Smooth muscle cell (in vitro differentiated cells): ENCODE data around the gene GALR2. TPM values are rescaled to one million over a fixed set of nuclear protein-coding genes. Genes with fewer than 3 reads are reported as not detected.

Experiments used
- DNase-seq: peaks from one replicate; lab custom pipeline; 2025; ENCODE audit not compliant: unreplicated experiment; lab: John Stamatoyannopoulos, UW
- H2AFZ ChIP-seq: fragments of 200-600 bp; sonication (generic); 2 replicates; pipeline ENCODE4 v1.6.0; 2016; ENCODE audit warnings: antibody characterized with exemption, low read depth, mild to moderate bottlenecking
- H3F3A ChIP-seq: fragments of 200-600 bp; sonication (generic); 2 replicates; pipeline ENCODE4 v1.6.0; 2017; ENCODE audit warnings: antibody characterized with exemption, low read depth
- H3K27ac ChIP-seq: fragments of 200-600 bp; sonication (generic); 2 replicates; pipeline ENCODE4 v1.5.1; 2016; ENCODE audit warnings: low read depth, mild to moderate bottlenecking
- H3K27me3 ChIP-seq: fragments of 200-600 bp; sonication (generic); 2 replicates; pipeline ENCODE4 v1.6.1; 2016; ENCODE audit warnings: low read depth, mild to moderate bottlenecking
- H3K36me3 ChIP-seq: fragments of 200-600 bp; sonication (generic); 2 replicates; pipeline ENCODE4 v1.5.1; 2016; ENCODE audit warnings: low read depth
- H3K4me1 ChIP-seq: fragments of 200-600 bp; sonication (generic); 2 replicates; pipeline ENCODE4 v1.5.1; 2016; ENCODE audit warnings: low read depth
- H3K4me2 ChIP-seq: fragments of 200-600 bp; sonication (generic); 2 replicates; pipeline ENCODE4 v1.6.0; 2016; ENCODE audit warnings: mild to moderate bottlenecking
- H3K4me3 ChIP-seq: fragments of 200-600 bp; sonication (generic); 2 replicates; pipeline ENCODE4 v1.5.1; 2016; ENCODE audit warnings: mild to moderate bottlenecking
- H3K79me2 ChIP-seq: fragments of 200-600 bp; sonication (generic); 2 replicates; pipeline ENCODE4 v1.6.0; 2016; ENCODE audit warnings: low read depth, mild to moderate bottlenecking
- H3K9ac ChIP-seq: fragments of 200-600 bp; sonication (generic); 2 replicates; pipeline ENCODE4 v1.6.0; 2016; ENCODE audit warnings: low read depth
- H3K9me3 ChIP-seq: fragments of 200-600 bp; sonication (generic); replicated peaks from 2 replicates; pipeline ENCODE4 v1.5.1; 2016; ENCODE audit warnings: low read depth
- H4K20me1 ChIP-seq: fragments of 200-600 bp; sonication (generic); 2 replicates; pipeline ENCODE4 v1.6.0; 2016; ENCODE audit warnings: low read depth
- CTCF ChIP-seq: fragments of 200-600 bp; sonication (generic); IDR thresholded peaks from 2 replicates; pipeline ENCODE4 v1.5.1; 2017; ENCODE audit warnings: borderline replicate concordance, mild to moderate bottlenecking, antibody characterized with exemption; ENCODE audit not compliant: insufficient read depth, poor library complexity, severe bottlenecking
- WGBS: methylation state at CpG from one replicate; pipeline ENCODE4 v1.1.7; 2016; ENCODE audit warnings: low lambda C conversion rate; 5-methylcytosine and 5-hydroxymethylcytosine counted together
- polyA plus RNA-seq: library from polyadenylated mRNA; unstranded; fragments of >200 nt; fragmentation: Nextera tagmentation; extraction: Ambion mirVana; gene quantifications from 2 replicates; pipeline ENCODE4 v1.2.1, GENCODE V29; 2016
- total RNA-seq: library from RNA; depleted of rRNA; stranded (reverse); fragments of >200 nt; gene quantifications from 2 replicates; pipeline ENCODE4 v1.2.3, GENCODE V29; 2014

GALR2 gene
- not detected in 2 replicates for total RNA-seq
- 0.17 TPM in 1 of 2 replicates, not detected in the other for polyA plus RNA-seq

GRCh38 chr17:76074390-76075363 is at the start of gene GALR2:
GALR2 (plus strand) TSS chr17:76074781; CDS start chr17:76074884, 103 bp downstream.
- Histone ChIP-seq H3K36me3 (no peaks in the 10 kb centered on the region), H3K9ac (no peak within 1 kb of the TSS), H3K4me2 (peak within 1 kb of the TSS; percentile 54), H3F3A (no peaks in the 10 kb centered on the region), H2AFZ (no peak within 1 kb of the TSS), H3K79me2 (peaks cover 27% of the 10 kb centered on the region), H3K27me3 (peaks cover 64% of the 10 kb centered on the region), H3K4me3 (no peak within 1 kb of the TSS), H3K9me3 (no peaks in the 10 kb centered on the region), H3K4me1 (peaks cover 19% of the 10 kb centered on the region), H3K27ac (no peak within 1 kb of the TSS), H4K20me1 (peaks cover 22% of the 10 kb centered on the region)
- no peak for TF ChIP-seq CTCF
- no peak for DNase-seq
- 5% methylated on average over 81 of the region's 92 CpGs for WGBS

- Histone ChIP-seq H2AFZ (no peak overlapping the region), H3K79me2 (no peaks in the 10 kb centered on the region), H3K4me3 (no peak overlapping the region), H3K9ac (no peak overlapping the region), H3K27me3 (no peaks in the 10 kb centered on the region), H3K4me2 (no peak overlapping the region), H3K9me3 (no peaks in the 10 kb centered on the region), H3K27ac (no peak overlapping the region), H4K20me1 (no peaks in the 10 kb centered on the region), H3K36me3 (no peaks in the 10 kb centered on the region), H3K4me1 (peaks cover 4% of the 10 kb centered on the region), H3F3A (no peaks in the 10 kb centered on the region)
- DNase-seq: no peak
- WGBS: 90% methylated on average over 12 of the region's 12 CpGs
- no peak for TF ChIP-seq CTCF
Observed at GRCh38 chr17:76025294-76025693, 49.3 kb upstream of the GALR2 start.

- H3K36me3 ChIP-seq: no peaks in the 10 kb centered on the region
- no peak overlapping the region for H2AFZ ChIP-seq
- no peak overlapping the region for H3K4me2 ChIP-seq
- no peaks in the 10 kb centered on the region for H3K9me3 ChIP-seq
- no peak overlapping the region for H3K27ac ChIP-seq
- H3K9ac ChIP-seq: no peak overlapping the region
- H3K27me3 ChIP-seq: no peaks in the 10 kb centered on the region
- H3F3A ChIP-seq: no peaks in the 10 kb centered on the region
- H3K4me1 ChIP-seq: peaks cover 4% of the 10 kb centered on the region
- no peaks in the 10 kb centered on the region for H4K20me1 ChIP-seq
- 93% methylated on average over 14 of the region's 15 CpGs for WGBS
- TF ChIP-seq CTCF: no peak
- no peak overlapping the region for H3K4me3 ChIP-seq
- no peaks in the 10 kb centered on the region for H3K79me2 ChIP-seq
- DNase-seq: no peak
Observed at GRCh38 chr17:76026714-76027158, 47.8 kb upstream of the GALR2 start.
